ENCODE data around the gene WHRN. TPM values are rescaled to one million over a fixed set of nuclear protein-coding genes. Genes with fewer than 3 reads are reported as not detected.

Gene WHRN
- total and polyA plus RNA-seq, 2 of the 13 experiments (the other 11 are each of a cell fraction or from before 2014, with no cell fraction given) = 2.3 to 5.3 TPM

GRCh38 chr9:114418053-114418452, 87.2 kb downstream of the WHRN start (continued):
- TF ChIP-seq ZHX2 (IDR thresholded peaks at IDR 0.05; ENCODE audit: low read depth) (no peak), ZHX2 (CRISPR knock-in tag; IDR thresholded peaks at IDR 0.05; ENCODE audit: borderline replicate concordance) (no peak), RNF219 (CRISPR knock-in tag; IDR thresholded peaks at IDR 0.05) (no peak), RBM39 (IDR thresholded peaks at IDR 0.05; ENCODE audit: low read depth, low read length, poor library complexity, severe bottlenecking) (no peak), KLF15 (CRISPR knock-in tag; IDR thresholded peaks at IDR 0.05; ENCODE audit: borderline replicate concordance) (no peak), FOXA1 (IDR thresholded peaks at IDR 0.05) (no peak), FOXA1 (CRISPR knock-in tag; IDR thresholded peaks at IDR 0.05) (no peak), ZNF280D (CRISPR knock-in tag; IDR thresholded peaks at IDR 0.05) (no peak), POLR2A (IDR thresholded peaks at IDR 0.05; ENCODE audit: insufficient read depth in 1 of 2, low read depth in 2 of 2, low read length in 2 of 2) (no peak), SETDB1 (CRISPR knock-in tag; IDR thresholded peaks at IDR 0.05; ENCODE audit: borderline replicate concordance) (no peak)

Measured in HepG2 (cell line).